Thymus (tissue), 11 donors: ENCODE measurements around the gene ASIC2. TPM values are rescaled to one million over a fixed set of nuclear protein-coding genes. Genes with fewer than 3 reads are reported as not detected.

ENCODE experiments used
- DNase-seq, 9 donors: peaks; one replicate each; pipeline ENCODE4 v3.0.0-alpha.2; 2013; ENCODE audit warnings: low spot score in 9 of 9, low read depth in 6 of 9, missing footprints in 1 of 9
- H3K27ac ChIP-seq, 2 donors: one replicate each; pipeline ENCODE4 v1.5.1; 2013; ENCODE audit warnings: control low read depth in 1 of 2, low read depth in 1 of 2, low read length in 1 of 2, mild to moderate bottlenecking in 1 of 2, moderate library complexity in 1 of 2
- H3K27me3 ChIP-seq, 2 donors: one replicate each; pipeline ENCODE4 v1.5.1; 2013; ENCODE audit warnings: low read length in 1 of 2; ENCODE audit not compliant: control insufficient read depth in 2 of 2, insufficient read depth in 1 of 2
- H3K36me3 ChIP-seq, 2 donors: one replicate each; pipeline ENCODE4 v1.5.1; 2013; ENCODE audit warnings: low read length in 1 of 2, mild to moderate bottlenecking in 1 of 2, moderate library complexity in 1 of 2; ENCODE audit not compliant: control insufficient read depth in 2 of 2, insufficient read depth in 2 of 2
- H3K4me1 ChIP-seq, 2 donors: one replicate each; pipeline ENCODE4 v1.5.1; 2013; ENCODE audit warnings: low read length in 2 of 2; ENCODE audit not compliant: control insufficient read depth in 2 of 2, insufficient read depth in 2 of 2
- H3K4me3 ChIP-seq, 2 donors: one replicate each; pipeline ENCODE4 v1.5.1; 2013; ENCODE audit warnings: low read length in 2 of 2, control low read depth in 1 of 2, mild to moderate bottlenecking in 1 of 2
- H3K9me3 ChIP-seq, 2 donors: one replicate each; pipeline ENCODE4 v1.5.1; 2013; ENCODE audit warnings: low read length in 1 of 2, mild to moderate bottlenecking in 1 of 2; ENCODE audit not compliant: control insufficient read depth in 2 of 2, insufficient read depth in 1 of 2
- WGBS: extraction: QIAGEN DNeasy Blood & Tissue Kit; methylation state at CpG from one replicate; pipeline ENCODE4 v1.1.7; 2013; 5-methylcytosine and 5-hydroxymethylcytosine counted together
- polyA plus RNA-seq: library from polyadenylated mRNA; stranded (reverse); fragments of 200-250 nt; gene quantifications from one replicate; pipeline ENCODE4 v1.2.3, GENCODE V29; 2013
- total RNA-seq: library from RNA; stranded (reverse); fragments of 120-200 nt; gene quantifications from one replicate; pipeline ENCODE4 v1.2.4, GENCODE V29; 2013
- donor health status: healthy.

The ASIC2 gene
- total and polyA plus RNA-seq, 2 donors: 0.09 to 0.14 TPM

GRCh38 chr17:33054412-33054811, 238.7 kb downstream of the ASIC2 start:
- no peaks in the 10 kb centered on the region for H3K9me3 ChIP-seq
- 95% methylated on average over 5 of the region's 5 CpGs for WGBS

GRCh38 chr17:33053676-33054075, 239.4 kb downstream of the ASIC2 start:
- Histone ChIP-seq H3K27me3 (no peaks in the 10 kb centered on the region), H3K4me1 (no peaks in the 10 kb centered on the region), H3K9me3 (no peaks in the 10 kb centered on the region), H3K4me3 (no peak overlapping the region), H3K27ac (no peak overlapping the region), H3K36me3 (no peaks in the 10 kb centered on the region)
- DNase-seq: no peak
- 92% methylated on average over 2 of the region's 2 CpGs for WGBS

More at GRCh38 chr17:33054412-33054811, 238.7 kb downstream of the ASIC2 start:
- Histone ChIP-seq H3K4me1 (no peaks in the 10 kb centered on the region), H3K27ac (no peak overlapping the region), H3K27me3 (no peaks in the 10 kb centered on the region), H3K4me3 (no peak overlapping the region), H3K36me3 (no peaks in the 10 kb centered on the region)
- DNase-seq: no peak

- Histone ChIP-seq H3K4me1 (no peaks in the 10 kb centered on the region), H3K9me3 (no peaks in the 10 kb centered on the region), H3K36me3 (no peaks in the 10 kb centered on the region), H3K27me3 (no peaks in the 10 kb centered on the region), H3K27ac (no peak overlapping the region), H3K4me3 (no peak overlapping the region)
- WGBS: 97% methylated on average over 4 of the region's 4 CpGs
- DNase-seq: no peak
Observed at GRCh38 chr17:33052856-33053255, 240.2 kb downstream of the ASIC2 start.

GRCh38 chr17:33050611-33051140, 242.4 kb downstream of the ASIC2 start:
- Histone ChIP-seq H3K27ac (no peak overlapping the region), H3K9me3 (no peaks in the 10 kb centered on the region), H3K36me3 (no peaks in the 10 kb centered on the region), H3K4me1 (no peaks in the 10 kb centered on the region), H3K4me3 (no peak overlapping the region), H3K27me3 (no peaks in the 10 kb centered on the region)
- 77% methylated on average over 1 of the region's 1 CpG for WGBS
- DNase-seq: no peak

GRCh38 chr17:33049781-33050414, 243.2 kb downstream of the ASIC2 start:
- DNase-seq: peak in 6 of 9 donors; percentile 9 to 32 (median 24)
- H3K9me3 ChIP-seq: no peaks in the 10 kb centered on the region
- 63% methylated on average over 11 of the region's 11 CpGs for WGBS
- H3K27me3 ChIP-seq: no peaks in the 10 kb centered on the region
- no peak overlapping the region for H3K4me3 ChIP-seq
- no peaks in the 10 kb centered on the region for H3K36me3 ChIP-seq
- no peaks in the 10 kb centered on the region for H3K4me1 ChIP-seq
- no peak overlapping the region for H3K27ac ChIP-seq

GRCh38 chr17:33046361-33047255, 246.5 kb downstream of the ASIC2 start:
- Histone ChIP-seq H3K27ac (no peak overlapping the region), H3K27me3 (no peaks in the 10 kb centered on the region), H3K36me3 (no peaks in the 10 kb centered on the region), H3K4me1 (no peaks in the 10 kb centered on the region), H3K4me3 (no peak overlapping the region), H3K9me3 (no peaks in the 10 kb centered on the region)
- DNase-seq: no peak
- WGBS: 64% methylated on average over 10 of the region's 10 CpGs

GRCh38 chr17:33045216-33045615, 247.9 kb downstream of the ASIC2 start:
- DNase-seq: no peak
- 96% methylated on average over 11 of the region's 11 CpGs for WGBS

GRCh38 chr17:33044771-33045170, 248.3 kb downstream of the ASIC2 start:
- H3K27ac ChIP-seq: no peak overlapping the region
- H3K4me3 ChIP-seq: no peak overlapping the region
- H3K27me3 ChIP-seq: no peaks in the 10 kb centered on the region
- WGBS: 97% methylated on average over 3 of the region's 3 CpGs
- no peak for DNase-seq
- no peaks in the 10 kb centered on the region for H3K4me1 ChIP-seq
- H3K36me3 ChIP-seq: no peaks in the 10 kb centered on the region
- no peaks in the 10 kb centered on the region for H3K9me3 ChIP-seq

More at GRCh38 chr17:33045216-33045615, 247.9 kb downstream of the ASIC2 start:
- H3K27ac ChIP-seq: no peak overlapping the region
- H3K4me3 ChIP-seq: no peak overlapping the region
- H3K4me1 ChIP-seq: no peaks in the 10 kb centered on the region
- H3K27me3 ChIP-seq: no peaks in the 10 kb centered on the region
- no peaks in the 10 kb centered on the region for H3K36me3 ChIP-seq
- H3K9me3 ChIP-seq: no peaks in the 10 kb centered on the region

GRCh38 chr17:33040461-33040860, 252.6 kb downstream of the ASIC2 start:
- Histone ChIP-seq H3K27ac (no peak overlapping the region), H3K27me3 (no peaks in the 10 kb centered on the region), H3K4me1 (no peaks in the 10 kb centered on the region), H3K4me3 (no peak overlapping the region), H3K9me3 (no peaks in the 10 kb centered on the region), H3K36me3 (no peaks in the 10 kb centered on the region)
- DNase-seq: no peak
- WGBS: 81% methylated on average over 4 of the region's 4 CpGs
